ENCODE data around the gene MAD1L1.
A peak's percentile ranks its signal among the peaks of the same experiment; 100 is the strongest.

MAD1L1 gene

DNA sequence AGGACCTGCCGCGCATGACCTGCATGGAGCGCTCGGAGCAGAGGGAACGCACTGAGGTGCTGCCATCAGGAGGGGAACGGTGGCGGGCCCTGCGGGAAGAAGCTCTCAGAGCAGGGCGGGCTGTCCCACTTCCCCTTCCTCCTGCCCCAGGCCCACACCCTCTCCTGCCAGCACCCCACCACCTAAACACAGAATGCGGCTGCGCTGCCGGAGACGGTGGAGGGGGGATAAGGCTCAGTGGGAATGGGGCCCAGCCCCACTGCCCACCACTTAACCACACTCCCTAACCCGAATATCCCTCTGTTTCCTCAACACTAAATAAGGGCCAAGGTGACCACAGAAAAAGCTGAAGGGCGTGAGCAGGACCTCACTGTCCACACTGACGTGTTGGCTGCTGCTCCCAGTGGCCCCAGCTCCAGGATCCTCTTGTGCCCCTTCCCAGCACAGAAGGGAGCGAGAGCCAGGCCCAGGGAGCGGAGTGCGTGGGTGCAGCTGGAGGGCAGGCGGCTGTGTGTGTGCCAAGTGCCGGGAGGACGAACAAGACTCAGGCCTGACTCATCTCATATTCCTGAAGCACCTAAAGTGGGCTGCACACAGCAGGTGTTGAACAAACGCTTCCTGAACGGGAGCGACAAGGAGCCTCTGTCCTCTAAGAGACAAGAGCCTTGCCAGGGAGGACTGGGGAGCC is 116.8 kb downstream of the MAD1L1 start:
- no peak for DNase-seq (ENCODE audit: low read depth)

DNA sequence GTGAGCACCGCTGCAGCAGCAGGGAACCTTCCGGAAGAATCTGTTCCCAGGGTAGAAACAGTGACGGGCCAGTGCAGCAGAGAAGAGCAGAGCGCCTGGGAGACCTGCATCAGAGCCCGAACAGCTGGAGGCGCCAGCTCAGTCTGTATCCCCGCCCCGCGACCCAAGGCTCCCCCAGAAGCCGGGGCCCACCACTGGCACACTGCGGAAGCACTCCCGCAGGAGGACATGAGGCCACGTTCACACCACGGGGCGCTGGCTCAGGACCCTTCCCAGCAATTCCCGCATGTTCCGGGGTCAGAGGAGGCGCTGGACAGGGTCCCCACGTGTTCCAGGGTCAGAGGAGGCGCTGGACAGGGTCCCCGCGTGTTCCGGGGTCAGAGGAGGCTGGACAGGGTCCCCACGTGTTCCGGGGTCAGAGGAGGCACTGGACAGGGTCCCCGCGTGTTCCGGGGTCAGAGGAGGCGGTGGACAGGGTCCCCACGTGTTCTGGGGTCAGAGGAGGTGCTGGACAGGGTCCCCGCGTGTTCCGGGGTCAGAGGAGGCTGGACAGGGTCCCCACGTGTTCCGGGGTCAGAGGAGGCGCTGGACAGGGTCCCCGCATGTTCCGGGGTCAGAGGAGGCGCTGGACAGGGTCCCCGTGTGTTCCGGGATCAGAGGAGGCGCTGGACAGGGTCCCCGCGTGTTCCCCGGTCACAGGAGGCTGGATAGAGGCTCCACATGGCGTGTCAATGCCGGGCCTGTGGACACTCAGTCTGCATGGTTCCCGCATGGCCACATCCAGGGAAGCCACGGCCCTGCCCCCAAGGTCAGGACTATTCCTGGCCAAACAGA is 117.6 kb downstream of the MAD1L1 start:
- no peak for DNase-seq (ENCODE audit: low read depth)

DNA sequence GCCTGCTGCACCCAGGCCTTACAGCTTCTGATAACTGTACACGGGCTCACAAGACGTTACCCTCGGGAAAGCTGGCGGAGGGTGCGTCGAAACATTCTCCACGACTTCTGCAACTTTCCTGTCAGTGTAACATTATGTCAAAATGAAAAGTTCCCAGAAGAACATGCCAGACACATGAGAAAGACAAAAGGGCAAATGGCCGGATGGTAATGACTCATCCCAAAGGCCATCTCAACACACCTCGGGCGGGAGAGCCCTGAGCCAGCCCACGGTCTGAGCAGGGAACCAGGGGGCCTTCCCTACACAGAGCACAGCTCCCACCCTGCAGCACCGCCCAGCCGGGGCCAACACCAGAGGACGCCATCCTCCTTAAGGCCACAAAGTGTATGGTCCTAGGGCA is 118.7 kb downstream of the MAD1L1 start:
- peak; percentile 67 for DNase-seq (ENCODE audit: low read depth)

DNA sequence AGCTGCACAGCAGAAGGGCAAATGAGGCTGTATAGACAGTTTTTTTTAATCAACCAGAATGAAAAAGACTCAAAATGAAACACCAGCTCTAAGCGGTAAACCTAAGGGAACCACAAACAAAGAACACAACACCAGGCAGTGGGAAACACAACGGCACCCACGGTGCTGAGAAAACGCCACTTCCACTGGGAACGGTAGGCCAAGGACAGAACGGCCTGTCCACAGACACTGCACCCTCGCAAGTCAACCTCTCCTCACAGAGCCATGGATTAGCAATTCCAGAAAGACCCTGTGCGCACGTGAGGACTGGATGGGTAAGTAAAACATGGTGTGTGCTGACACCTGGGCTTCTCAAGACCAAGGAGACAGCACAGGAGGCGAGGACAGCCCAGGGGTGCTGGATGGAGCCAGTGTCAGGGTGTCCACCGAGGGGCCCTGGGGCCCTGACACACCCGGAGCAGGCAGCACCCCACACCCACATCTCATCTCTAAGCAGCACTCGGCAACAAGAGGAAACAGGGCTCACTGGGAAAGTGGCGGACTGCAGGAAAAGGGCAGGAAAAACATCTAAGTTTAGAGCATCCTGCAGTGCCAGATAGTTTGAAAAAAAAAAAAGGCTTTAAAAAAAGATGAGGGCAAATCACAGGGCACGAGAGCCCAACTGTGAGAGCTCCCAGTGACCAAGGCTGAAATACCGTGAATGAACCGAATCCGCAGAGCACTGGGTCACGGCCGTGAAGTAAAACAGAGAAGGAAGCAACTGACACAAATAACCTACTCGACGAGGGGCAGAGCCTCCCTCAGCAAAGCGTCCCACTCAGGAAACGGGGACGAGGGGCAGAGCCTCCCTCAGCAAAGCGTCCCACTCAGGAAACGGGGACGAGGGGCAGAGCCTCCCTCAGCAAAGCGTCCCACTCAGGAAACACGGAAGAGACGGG is 120.2 kb downstream of the MAD1L1 start:
- DNase-seq (ENCODE audit: low read depth), result no peak

DNA sequence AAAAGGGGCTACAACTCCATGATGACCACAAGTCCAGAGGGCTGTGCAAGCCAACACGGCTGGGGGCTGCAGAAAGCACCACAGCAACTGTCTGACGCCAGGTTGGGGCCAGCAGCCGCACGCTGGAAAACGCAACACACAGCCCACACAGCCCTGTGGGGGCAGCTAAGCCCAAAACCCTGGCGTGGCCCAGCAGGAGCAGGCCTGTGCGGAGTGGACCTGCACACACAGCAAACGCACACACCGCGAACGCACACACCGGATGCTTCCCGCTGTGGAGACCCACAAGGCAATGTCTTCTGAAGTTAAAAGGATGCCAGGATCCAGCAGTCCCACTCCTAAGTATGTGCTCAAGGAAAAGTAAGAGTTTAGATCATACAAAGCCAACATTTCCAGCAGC is 121.2 kb downstream of the MAD1L1 start:
- DNase-seq (ENCODE audit: low read depth), result no peak

DNA sequence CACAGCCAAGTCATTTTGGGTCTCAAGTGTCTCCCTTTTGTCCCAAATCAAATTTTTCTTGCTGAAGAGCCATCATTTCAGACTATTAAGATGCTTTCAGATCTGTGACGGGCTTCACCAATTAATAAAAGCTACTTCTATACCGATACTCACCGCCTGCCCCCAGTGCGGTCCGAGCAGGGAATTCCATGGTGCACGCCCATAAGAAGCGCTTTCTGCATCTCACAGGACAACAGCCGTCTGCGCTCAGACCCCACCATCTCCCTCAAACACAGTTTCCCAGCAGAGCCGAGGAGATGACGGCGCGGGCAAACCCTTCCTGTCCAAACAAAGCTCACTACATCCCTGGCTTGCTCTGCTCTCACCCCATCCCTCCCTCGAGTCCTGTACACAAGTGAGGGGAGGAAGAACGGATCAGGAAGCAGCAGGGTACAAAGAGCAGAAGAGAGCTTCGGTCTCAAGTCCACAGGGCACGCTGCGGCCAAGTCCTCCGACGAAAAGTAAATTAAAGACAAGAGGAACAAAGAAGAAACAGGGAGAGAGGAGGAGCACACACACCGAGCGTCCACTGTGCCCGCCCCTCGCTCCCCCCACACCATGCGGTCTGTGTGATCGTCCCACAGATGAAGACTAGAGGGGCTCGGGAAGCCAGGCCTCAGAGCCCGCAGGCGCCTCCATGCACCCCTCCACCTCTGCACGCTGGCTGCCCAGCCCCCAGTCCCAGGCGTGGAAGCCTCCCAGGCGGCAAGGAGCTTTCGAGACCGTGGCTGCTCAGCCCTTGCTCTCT is 121.9 kb downstream of the MAD1L1 start:
- no peak for DNase-seq (ENCODE audit: low read depth)

DNA sequence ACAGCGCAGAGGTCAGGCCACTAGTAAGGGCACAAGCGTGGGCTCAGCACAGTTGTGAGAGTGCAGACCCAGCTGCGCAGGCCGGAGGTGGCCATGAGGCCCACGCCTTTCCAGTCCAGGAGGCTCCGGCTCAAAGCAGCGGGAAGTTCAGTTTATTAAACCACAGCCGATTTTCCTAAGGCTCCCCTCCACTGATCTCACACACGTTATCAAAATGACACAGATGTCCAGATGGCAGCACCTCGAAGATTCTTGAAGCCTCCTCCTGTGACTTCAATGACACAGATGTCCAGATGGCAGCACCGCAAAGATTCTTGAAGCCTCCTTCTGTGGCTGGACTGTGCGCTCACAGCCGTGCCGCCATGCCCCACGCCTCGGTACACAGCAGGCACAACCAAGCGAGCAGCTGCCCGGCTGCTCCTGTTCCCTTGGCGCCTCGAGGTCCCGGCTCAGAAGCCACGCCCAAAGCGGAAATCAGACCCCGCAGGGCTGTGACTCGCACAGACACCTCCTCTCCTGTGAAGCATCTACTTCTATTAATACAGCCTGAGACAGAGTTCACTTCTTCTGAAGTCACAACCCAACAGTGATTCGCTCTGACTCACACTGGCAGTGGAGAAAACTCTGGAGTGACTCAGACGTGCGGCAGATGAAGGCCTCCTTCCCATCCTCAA is 122.7 kb downstream of the MAD1L1 start:
- peak; percentile 72 for DNase-seq (ENCODE audit: low read depth)

DNA sequence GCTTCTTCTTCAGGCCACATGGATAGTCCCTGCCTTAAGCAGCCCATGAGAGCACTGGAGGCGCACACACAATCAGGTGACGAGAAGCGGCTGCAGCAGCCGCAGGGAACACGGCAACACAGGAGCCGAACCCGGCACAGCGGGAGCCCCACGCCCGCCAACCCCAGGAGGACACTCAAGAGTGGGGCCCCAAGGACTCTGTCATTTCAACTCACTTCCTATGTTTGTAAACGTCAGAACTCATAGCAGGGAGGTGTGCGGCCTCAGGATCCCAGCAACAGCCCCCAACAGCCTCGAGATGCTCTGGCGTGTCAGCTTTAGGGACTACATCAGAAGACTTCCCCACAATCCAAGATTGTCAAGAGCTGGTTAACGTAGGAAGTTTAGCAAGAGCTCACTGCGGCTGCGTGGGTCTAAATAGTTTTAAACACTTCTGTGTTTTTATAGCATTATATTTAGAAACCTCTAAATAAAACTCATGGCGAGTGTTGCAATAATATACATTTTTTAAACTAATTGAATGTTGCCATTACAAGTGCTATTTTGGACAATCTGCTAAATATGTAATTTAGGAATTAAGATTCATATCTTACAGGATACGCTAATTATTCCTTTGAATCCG is 123.4 kb downstream of the MAD1L1 start:
- no peak for DNase-seq (ENCODE audit: low read depth)

DNA sequence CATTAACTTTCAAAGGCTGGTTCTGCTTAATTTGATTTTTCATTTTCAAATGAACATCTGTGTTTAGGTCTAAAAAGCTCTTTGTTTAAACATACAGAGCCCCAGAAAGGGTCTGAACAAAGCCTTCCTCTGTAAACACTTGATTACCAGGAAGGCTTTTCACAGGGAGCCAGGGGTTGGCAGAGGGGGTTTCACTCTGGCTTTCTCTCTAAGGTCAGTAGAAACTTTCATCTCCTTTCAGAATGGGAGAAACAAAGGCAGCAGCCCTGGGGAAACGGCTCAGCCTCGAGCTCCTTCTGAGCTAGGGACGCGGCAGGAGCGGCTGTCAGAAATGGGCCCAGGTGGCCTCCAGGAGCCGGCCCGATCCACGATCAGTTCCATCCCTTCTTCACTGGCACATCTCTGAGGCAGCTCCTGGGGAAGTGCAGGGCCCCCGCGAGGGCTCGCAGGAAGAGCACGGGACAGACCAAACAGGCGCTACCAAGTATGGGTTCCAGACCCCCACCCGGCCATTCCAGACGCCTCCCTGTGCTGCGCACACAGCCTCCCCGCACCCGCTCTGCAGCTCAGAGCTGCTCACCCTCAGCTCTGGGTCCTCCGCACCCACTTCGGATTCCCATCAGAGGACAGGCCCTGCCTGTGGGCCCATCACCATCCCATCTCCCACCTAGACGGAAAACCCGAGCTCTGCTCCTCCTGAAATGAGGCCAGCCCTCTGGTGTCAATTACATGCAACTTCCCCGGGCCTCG is 124.1 kb downstream of the MAD1L1 start:
- no peak for DNase-seq (ENCODE audit: low read depth)

DNA sequence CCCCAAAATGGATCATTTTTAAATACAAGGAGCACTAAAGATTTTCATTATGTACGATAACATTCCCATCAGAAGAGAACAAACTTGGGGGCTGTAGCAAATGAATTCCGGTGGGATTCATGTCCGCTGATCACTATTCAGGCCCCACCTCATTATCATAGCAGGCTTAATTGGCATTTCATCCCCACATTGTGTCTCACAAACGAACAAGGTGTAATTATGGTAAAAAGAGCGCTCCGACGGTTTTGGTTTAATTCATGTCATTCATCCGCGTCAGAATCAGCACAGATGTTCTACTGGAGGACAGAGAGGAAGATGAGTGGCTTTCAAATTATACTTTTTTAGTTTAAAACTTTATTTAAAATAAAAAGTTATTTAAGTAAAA is 124.7 kb downstream of the MAD1L1 start:
- DNase-seq (ENCODE audit: low read depth), result no peak

DNA sequence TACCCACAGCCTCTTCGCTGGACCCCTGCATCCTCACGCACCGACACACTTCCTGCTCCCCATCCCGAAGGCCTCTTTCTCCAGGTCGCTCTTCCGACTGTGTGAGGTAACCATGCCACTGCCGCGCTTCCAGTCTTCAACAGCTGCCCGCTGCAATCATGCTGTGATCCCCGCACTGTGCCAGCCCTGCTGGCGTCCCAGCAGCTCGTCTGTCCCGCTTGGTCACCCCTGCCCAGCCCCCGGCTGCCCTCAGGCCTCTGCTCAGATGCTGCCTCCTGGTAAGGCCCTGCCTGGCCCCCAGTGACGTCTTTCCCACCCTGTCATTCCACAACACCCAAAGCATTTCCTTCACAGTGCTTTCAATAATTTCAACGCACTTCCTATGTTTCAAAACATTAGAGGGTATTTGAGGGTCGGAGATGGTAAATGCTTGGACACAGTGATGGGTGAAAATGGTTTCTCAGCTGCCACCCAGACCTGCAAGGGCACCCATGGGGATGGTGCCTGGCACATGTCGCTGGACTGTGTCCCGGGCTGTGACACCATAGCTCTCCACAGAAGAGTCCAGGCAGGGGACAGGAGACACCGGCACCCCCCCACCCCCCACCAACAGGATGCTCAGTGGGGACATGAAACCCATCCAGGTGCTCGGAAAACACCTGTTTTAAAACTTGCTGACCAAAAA is 125.2 kb downstream of the MAD1L1 start:
- DNase-seq (ENCODE audit: low read depth), result no peak

DNA sequence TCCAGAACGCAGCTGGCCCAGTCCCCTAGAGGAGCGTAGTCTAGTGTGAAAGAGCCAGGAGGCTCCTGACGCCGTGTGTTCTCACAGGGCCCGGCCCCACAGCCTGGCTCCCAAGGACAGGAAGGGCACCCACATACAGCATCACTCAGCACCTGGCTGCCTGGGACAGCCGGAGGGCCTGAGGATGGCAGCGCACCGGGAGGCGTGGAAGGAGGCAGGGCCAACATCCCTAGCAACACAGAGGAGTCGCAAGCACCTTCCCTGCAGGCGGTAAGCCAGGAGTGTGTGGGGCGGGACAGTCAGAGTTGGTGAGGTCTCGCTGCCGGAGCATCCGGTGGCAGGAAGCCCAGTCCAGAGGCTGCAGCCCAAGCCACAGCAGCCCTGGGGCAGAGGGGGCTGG is 125.8 kb downstream of the MAD1L1 start:
- no peak for DNase-seq (ENCODE audit: low read depth)

DNA sequence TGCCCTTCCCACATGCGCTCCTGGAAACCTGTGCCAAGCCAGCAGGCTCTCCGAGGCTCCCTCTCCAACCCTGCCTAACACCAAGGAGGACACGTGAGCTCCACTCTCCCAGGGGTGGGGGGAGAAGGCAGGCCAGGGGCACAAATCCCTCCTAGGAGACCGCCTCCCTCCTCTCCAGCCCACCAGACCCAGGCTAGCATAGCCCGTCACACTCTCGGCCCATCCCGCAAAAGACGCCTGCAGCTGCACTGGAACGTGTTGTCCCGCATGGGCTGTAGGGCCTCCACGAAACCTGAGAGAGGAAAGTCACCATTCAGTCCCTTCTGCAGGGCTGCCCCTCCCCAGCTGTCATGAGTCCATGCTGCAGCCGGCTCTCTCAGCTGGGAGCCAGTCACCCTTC is 126.3 kb downstream of the MAD1L1 start:
- no peak for DNase-seq (ENCODE audit: low read depth)

DNA sequence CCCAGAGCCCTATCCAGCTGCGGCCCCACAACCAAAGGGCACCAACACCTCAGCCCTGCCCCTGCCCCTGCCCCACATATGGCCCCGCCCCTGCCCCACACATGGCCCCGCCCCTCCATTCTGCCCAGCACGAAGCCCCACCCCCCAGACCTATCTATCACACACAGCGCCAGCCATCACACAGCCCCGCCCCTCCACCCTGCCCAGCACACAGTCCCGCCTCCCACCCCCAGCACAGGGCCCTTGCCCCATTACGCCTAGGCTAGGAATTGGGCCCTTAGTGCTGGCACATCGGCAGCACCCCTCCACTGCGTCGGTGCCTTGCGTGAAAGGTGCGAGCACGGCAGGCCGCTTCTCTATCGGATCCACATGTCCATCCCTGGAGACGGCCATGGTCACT is 126.8 kb downstream of the MAD1L1 start:
- no peak for DNase-seq (ENCODE audit: low read depth)

DNA sequence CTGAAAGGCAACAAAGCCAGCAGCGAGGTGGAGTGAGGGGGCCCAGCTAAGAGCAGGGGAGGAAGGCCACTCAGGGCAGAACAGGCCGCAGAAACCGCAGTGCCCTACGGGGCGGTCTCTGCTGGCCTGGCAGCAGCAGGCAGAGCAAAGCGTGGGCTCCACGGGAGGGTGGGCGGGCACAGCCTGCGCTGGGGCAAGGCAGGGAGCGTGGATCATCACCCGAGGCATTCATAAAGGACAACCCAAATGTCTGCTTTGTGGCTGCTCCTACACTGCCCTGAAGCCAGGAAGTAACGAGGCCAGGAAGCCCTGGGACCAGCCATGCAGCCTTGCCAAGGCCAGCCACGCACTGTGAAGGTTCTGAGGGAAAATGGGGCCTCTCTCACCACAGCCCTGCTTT is 127.5 kb downstream of the MAD1L1 start:
- no peak for DNase-seq (ENCODE audit: low read depth)

DNA sequence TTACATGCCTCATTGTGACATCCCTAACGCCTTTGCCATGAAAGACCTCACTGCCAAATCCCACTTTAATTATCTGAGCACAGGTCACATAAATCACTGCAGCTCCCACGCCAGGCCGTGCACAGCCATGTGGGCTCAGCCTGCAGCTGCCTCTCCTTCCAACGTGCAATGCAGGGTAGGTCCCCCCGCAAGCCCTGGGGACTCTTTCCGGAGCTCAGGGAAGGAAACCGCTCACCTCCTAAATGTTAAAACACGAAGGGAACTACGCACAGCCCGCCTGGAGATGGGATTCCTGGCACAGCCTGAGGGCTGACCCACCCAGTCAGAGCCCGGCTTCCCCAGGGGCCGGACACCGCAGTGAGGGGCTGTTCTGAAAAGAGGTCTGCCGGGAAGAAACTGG is 128.0 kb downstream of the MAD1L1 start:
- DNase-seq (ENCODE audit: low read depth), result peak; percentile 27

DNA sequence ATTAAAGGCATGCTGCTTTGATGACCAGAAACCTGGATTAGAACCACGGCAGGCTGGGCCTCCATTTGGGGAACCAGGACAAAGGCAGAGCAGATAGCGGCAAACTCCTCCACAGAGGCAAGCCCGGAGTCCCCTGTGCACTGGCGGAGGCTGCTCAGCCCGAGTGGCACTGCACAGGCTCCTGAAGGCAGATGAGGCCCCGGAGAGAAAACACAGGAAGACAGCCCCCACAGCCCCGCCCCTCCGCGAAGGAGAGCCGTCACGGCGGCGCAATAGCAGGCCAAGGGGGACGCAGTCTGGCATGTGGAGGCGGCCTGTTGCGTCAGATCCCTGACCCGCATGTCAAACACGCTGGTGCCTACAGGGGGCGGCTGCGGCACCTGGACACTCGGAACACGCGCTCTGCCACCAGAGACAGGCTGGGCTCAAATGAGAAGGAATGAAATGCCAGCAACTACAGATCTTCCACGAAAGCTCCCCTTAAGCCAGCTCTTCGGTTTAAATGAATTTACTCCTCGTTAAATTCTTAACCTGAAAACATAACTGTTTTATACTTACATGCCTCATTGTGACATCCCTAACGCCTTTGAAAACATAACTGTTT is 128.5 kb downstream of the MAD1L1 start:
- DNase-seq (ENCODE audit: low read depth), result peak; percentile 90

DNA sequence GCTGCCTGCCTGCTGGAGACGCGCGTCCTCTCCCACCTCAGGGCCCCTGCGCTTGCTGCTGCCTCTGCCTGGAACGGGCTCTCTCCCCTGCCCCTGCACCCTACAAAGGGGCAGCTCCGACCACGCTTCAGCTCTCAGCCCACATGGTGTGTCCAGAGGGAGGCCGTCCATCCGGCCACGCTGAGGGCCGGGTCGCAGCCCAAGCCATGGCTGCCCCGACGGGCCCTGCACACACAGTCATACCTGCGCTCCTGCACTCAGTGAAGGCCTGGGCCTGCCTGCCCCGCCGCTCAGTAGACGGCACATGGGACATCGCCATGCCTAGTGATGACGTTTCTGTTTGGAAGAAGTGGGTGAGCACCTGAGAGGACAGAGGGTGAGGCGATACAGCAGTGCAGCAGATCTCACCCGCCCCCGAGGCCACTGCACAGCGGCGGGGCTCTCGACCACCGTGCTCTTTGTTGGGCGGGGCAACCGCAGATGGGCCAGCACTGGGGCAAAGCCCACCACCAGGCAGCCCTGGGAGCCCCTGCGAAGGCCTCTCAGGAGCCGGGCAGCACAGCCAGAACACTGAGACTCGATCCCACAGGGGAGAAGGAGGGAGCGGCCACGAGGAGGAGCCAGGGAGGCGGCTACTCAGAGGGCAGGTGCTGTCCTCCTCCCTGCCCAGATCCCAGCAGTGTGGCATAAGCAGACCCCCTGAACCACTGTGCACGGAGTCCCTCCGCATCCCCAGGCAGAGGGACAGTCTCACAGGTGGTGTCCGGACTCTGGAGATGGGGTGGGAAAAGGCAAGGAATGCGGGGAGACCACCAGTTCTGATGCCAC is 129.5 kb downstream of the MAD1L1 start:
- no peak for DNase-seq (ENCODE audit: low read depth)

All from fibroblast of gingiva (primary cell).